NK-92 treated with Interleukin-12 subunit alpha and Interleukin-12 subunit beta, amount 100 ng/mL, for 24 hours (cell line): Measurements from ENCODE around the gene TRMT2A.
"Not testable (repeated sequence)": the region's sequence is repeated elsewhere in the genome, so short reads cannot be mapped to it uniquely, and the experiment has no call there.

Source experiments
- DNase-seq: peaks from one replicate; lab custom pipeline; 2025; lab: John Stamatoyannopoulos, UW

TRMT2A gene

DNA sequence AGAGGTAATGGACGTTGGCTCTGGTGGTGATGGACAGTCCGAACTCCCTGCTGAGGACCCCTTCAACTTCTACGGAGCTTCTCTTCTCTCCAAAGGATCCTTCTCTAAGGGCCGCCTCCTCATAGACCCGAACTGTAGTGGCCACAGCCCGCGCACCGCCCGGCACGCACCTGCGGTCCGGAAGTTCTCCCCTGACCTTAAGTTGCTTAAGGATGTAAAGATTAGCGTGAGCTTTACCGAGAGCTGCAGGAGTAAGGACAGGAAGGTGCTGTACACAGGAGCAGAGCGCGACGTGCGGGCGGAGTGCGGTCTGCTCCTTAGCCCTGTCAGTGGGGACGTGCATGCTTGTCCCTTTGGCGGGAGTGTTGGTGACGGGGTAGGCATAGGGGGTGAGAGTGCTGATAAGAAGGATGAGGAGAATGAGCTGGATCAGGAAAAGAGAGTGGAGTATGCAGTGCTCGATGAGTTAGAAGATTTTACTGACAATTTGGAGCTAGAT, 30.9 kb downstream of the TRMT2A start:
- no peak for DNase-seq

DNA sequence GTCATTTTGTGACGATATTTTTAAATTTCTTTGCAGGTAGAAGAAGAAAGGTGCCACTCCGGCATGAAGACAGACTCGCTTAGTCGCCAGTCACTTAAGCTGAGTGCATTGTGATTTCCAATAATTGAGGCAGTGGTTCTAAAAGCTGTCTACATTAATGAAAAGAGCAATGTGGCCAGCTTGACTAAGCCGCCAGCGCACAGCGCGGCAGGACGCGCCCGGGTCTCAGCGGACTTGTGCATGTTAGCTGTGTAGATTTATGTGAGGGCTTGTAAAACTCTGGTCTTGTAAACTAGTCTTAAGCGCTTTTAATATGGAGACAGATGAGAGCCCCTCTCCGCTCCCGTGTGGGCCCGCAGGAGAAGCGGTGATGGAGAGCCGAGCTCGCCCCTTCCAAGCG, 31.4 kb downstream of the TRMT2A start:
- DNase-seq = no peak

DNA sequence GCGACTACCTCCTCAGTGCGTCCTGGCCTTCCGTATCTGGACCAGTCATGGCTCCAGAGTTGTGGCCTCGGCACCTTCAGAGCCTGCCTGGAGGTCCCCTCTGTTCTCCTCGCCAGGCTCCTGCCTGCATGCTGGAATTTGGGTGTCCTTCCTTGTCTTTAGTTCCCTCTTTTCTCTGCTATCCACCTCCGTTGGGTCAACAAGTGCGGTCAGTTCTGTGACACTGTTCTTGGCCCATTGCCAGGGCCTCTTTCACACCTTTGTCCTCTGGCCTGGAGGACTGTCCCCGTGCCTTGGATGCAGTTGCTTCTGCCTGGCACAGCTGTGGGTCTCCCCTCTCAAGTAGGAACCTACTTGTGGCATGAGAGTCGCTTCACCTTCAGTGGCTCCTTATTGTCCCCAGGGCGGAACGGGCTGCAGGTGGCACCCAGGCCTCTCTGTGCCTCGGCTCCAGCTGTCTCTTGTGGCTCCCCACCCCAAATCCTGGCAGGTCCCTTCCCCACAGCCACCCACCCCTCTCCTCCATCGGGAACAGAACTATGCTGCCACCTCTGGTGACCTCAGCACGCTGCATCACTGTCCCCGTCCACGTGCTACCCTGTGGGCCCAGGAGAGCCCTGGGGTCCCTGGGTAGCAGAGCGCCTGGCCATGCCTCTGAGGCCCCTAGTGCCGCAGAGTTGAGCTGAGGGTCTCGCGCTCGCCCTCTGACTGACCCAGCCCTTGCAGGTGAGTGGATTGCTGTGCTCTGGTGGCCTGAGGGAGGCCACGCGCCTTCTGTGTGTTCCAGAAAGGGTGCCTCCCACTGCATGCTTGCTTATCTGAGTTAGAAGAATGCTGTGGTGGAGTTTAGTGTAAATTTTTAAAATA, 32.2 kb downstream of the TRMT2A start:
- no peak for DNase-seq

DNA sequence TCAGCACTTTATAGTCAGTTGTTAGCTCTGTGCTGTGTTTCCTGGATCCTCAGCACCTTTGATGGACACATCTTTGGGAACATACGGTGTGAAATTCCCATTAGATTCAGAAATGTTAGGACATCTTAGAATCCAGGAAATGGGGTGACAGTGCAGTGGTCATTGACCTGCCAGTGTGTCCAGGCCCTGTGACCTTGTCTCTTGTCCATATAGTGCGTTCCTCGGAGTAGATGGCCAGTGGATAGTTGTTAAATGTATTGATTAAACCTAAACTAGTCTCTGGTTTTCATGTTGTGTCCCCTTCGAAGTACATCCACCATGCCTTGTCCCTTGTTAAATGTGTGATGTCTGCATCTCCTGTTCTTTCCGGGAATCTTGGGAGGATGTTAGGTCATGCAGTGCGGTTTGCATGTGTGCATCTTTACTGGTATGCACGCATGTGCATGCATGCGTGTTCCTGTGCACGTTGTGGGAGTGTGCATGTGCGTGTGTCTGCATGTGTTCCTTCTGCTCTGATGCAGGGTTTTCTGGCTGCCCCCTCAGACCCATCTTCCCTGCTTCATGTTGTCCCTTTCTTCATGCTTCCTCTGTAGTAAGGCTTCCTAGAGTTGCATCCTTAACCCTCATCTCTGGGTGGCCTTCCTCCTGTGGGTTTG, 33.0 kb downstream of the TRMT2A start:
- no peak for DNase-seq

DNA sequence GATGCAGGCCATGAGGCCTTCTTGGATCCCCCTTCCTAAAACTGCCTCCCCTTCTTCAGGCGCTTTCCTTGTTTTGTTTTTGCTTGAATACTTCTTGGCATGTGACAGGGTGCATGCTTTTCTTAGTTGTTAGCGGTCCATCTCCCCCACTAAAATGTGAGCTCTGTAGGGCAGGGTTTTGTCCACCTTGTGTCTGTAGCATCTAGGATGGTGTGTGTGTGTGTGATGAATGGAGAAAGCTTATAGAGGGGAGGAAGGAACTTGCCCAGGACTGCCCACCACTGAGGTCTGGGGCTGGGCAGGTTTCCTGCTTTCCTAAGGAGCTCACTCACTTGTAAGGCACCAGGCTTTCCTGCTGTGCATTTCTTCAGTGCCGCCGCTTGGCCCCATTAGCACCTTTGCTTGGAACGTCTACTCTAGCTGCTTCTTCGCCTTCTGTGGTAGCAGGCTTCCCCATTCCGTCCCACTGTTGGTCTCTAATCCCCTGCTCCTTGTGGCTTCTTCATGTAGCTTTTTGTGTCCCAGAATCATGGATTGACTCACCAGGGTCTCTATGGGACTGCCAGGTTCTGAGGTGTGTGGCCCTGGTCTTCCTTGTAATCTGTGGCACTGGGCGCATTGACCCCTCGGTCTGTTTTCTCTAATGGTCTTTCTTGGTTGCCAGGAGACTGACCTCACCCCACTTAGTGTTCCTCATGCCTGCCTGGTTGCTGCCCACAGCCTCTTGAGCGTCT, 33.7 kb downstream of the TRMT2A start:
- no peak for DNase-seq

DNA sequence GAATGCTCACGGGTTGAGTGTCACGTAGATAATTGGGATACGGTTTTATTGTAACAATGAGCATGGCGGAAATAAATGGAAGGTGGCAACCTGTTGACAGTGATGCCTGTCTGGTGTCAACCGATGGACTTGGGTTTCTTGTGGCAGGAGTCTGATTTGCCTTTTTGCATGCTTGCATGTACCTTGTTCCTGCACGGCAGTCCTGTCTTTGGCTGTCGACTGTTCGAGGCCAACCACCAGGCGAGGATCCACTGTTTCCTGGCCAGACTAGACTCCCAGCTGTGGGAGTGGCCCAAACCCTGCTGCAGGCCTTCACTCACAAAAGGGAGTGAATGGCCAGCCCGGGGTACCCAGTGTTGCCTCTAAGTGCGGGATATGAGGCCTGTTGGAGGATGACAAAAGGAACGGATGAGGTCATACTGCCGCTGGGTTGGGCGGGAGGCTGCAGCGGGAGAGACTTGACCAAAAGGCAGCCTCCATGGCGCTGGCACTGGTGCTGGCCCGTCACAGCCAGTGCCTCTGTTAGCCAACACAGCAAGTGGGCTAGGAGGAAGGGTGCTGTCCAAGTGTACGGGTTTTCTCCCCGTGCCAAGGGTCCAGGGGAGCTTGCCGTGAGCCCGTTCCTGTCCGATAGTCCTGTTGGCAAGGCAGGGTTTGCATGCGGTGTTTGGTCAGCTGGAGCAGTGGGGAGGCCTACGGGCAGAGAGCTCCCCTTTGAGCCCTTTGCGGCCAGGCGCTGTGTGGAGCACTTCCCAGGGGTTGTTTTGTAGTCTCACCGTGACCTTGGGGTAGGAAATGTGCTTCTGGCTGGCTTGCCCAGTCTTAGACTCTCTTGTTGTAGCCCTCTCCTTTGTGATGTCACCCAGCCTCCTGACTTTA, 36.0 kb downstream of the TRMT2A start:
- DNase-seq = no peak

DNA sequence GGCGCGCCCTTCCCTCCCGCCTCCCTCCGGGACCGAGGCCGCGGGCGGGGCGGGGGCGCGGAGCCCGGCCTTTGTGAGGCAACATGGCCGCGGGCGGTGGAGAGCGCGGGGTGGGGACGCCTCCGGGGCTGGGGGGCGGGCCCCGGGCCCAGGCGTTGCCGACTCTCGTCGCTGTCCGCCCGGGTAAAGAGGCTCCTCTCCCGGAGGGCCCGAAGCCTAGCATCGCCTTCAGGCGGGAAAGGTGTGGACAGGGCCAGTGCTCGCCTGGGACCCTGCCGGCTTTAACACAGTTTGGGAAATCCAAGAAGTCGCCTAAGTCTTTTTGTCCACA, 36.6 kb downstream of the TRMT2A start:
- DNase-seq = peak; percentile 31

DNA sequence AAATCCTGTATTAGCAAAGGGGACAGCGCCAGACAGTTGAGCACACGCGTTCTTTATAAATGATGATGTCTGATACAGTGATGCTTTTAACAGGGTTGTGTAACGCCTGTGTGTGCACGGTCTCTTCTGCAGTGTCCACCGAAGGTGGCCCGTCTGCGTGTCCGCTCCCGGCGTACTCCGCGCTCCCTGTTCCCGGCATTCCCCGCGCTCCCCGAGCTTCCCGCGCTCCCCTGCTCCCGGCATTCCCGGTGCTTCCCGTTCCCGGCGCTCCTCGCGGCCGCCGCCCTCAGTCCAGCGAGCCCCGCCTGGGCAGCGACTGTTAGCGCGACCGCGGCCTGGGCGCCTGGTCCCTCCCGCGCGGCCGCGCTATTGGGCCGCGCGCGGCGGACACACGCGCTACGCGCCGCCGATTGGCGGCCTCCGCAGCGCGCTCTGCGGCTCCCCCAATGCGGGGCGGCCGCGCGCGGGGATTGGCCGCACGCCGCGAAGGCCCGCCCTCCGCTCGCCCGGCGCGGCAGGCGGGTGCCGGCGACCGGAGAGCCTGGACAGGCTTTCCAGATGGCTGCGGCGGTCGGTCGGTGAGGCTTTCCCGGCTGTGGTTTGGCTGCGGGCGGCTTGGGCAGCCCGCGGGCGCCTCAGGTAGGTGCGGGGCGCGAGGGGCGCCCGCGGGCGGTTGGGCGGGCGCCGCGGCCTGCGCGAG, 37.1 kb downstream of the TRMT2A start, which contains the start of gene DGCR8:
DGCR8 (plus strand) TSS at position 497 of the 700 bp plus-strand sequence. CDS start 5,723 bp downstream, outside the sequence.
- peak; percentile 34 for DNase-seq

DNA sequence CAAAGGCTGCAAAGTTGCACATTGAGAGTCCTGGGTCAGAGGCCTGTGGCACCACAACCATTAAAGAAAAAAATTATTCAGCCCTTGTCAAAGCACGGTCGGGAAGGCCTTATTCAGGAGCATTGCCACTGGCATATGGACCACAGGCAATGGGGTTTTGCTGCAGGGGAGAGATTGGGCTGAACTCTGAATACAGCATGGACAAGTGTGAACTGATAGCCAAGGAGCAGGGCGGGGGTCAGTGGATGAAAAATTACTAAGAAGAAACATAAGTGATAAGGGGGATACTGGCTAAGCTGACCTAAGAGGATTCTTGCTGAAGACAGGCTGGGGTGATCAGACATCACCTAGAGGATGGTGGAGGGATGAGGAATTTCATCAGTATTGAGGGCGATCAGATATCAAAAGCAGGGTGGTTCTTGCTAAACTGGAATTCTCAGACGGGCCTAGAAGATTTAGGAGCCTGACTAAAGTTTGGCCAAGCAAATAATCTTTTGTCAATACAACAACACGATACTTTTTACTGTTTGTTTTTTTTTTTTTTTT, 40.3 kb downstream of the TRMT2A start:
- DNase-seq = no peak

DNA sequence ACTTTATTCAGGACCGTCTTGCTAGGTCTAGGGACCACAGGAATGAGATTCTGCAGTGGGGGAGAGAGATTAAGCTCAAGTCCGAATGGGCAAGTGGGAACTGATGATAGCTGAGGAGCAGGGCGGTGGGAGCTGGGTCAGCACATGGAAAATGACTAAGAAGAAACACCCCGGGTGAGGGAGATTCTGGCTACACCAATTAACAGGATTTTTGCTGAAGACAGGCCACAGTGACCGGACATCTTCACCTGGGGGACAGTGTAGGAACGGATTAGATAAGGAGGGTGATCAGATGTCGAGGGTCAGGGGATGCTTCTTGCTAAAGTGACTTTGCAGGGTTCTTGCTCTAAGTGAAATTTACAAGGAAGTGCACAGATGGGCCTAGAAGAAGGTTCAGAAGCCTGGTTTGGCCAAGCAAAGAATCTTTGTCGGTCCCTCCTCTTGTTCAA, 45.5 kb downstream of the TRMT2A start:
- DNase-seq = no peak

DNA sequence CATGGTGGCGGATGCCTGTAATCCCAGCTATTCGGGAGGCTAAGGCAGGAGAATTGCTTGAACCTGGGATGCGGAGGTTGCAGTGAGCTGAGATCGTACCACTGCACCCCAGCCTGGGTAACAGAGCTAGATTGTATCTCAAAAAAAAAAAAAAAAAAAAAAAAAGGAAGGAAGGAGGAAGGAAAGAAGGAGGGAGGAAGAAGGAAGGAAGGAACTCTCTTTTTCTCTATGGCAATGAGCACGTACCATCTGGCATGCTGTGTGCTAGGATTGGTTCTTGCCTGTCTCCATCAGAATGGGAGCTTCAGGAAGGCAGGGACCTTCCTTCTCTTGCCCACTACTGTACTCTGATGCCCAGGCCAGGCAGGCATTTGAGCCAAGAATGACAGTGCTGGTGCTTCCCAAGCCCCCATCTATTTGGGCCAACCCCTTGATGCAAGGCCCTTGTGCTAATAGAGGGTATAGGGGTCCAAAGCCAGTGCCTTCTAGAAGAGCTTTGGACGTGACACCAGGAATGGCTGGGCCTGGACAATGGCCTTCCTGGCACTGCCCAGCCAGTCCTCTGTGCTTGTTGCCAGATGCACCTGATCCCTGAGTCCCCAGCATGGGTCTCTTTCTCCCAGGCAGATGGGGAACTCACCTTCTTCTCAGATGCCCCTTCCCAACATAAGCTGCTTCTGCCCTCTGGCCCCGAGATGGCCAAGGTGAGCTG, 47.5 kb downstream of the TRMT2A start:
- DNase-seq = no peak

DNA sequence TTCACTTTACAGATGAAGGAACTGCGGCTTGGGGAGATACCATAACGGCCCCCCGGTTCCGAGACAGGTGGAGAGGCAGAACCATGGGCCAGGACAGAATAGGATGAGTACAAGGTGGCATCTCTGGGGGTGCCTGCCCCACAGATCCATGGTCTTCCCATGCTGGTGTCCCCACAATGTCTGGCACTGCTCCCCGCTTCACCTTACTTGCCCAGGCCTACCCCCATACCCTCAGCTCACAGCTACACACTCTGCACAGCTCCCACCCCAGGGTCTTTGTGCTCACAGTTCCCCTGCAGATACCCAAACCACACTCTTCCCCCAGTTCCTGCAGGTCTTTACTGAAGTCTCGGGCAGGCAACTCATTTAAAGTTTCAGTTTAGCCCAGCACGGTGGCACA, 48.4 kb downstream of the TRMT2A start:
- DNase-seq = no peak

DNA sequence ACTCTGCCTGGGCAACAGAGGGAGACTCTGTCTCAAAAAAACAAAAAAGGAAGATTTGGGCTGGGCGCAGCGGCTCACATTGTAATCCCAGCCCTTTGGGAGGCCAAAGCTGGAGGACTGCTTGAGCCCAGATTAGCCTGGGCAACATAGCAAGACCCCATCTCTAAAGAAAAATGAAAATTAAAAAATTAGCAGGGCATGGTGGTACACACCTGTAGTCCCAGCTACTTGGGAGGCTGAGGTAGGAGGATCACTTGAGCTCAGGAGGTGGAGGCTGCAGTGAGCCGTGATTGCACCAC, 49.7 kb downstream of the TRMT2A start:
- not testable (repeated sequence) for DNase-seq

DNA sequence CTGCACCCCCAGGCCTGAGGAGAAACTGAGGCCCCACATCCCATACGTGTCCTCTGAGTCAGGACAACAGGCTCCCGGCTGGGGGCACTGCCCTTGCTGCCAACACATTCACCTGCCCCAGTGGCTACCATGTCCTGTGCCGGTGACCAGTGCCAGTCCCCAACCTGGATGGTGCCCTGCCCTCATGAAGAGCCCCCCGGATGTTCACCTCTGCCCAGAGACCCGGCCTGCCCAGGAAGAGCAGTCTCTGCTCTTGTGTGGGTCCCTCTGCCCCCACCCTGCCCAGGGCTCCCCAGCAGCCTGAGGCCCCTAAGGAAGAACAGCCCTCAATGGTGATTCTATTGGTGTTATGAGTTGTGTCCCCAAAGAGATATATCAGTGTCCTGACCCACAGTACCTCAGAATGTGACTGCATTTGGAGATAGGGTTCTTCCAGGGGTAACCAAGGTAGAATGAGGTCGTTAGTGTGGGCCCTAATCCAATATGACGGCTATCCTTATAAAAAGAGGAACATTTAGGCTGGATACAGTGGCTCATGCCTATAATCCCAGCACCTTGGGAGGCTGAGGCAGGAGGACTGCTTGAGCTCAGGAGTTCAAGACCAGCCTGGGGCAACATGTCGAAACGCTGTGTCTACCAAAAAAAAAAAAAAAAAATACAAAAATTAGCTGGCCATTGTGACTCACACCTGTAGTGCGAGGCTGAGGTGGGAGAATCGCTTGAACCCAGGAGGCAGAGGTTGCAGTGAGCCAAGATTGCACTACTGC, 50.2 kb downstream of the TRMT2A start:
- no peak for DNase-seq

DNA sequence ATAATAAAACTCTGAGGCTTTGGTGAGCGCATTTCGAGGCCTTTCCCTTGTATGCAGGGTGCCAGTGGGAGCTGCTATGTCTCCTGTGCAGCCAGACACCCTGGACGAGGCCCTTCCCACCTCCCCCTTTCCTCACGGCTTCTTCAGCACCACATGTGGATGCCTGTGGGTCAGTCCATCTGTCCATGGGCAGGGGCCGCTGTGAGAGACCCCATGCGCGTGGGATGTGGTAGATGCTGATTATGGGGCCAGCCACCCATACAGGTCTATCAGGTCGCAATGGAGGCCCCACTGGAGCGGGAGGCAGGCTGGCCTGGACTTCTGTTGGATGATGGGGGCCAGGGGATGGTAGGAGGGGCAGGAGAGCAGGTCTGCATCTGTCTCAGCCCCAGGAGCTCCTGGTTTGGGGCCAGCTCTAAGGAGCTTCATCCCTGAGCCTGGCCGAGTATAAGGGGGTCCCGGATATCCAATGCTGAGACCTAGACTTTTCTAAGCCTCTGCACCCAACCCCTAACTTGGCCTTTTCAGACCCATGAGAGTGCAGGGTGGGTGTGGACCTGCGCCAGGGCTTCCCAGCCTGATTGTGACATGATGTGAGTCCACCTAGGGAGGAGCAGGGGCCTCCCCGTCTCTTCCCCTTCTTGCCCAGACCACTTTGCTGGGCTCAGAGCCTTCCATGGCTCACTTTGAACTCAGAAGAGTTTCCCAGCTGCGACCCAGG, 51.0 kb downstream of the TRMT2A start:
- DNase-seq = no peak

DNA sequence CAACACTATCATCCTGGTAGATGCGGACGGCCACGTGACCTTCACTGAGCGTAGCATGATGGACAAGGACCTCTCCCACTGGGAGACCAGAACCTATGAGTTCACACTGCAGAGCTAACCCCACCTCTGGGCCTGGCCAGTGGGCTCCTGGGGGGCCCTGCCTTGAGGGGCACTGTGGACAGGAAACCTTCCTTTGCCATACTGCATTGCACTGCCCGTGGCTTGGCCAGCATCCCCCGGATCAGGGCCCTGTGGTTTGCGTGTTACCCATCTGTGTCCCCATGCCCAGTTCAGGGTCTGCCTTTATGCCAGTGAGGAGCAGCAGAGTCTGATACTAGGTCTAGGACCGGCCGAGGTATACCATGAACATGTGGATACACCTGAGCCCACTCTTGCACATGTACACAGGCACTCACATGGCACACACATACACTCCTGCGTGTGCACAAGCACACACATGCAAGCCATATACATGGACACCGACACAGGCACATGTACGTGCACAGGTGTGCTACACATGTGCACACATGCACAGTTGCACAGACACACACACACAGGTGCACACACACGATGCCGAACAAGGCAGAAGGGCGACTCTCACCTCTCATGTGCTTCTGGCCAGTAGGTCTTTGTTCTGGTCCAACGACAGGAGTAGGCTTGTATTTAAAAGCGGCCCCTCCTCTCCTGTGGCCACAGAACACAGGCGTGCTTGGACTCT, 52.3 kb downstream of the TRMT2A start:
- no peak for DNase-seq

DNA sequence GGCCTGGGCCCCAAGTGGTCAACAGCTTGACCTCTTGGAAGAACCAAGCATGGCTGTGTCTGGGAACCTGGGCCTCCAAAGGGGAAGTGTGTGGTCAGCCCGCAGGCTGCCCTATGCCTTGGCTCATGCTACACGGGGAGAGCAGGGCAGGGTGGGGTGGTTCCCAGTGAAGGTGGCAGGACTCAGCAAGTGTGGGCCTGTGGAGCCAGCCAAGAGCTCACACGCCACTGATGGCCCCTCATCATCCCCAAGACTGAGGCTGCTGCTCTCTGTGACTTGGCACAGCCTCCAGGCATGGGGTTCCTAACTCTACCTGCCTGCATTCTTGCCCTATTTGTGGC, 52.9 kb downstream of the TRMT2A start:
- no peak for DNase-seq
